GM21619 (cell line): ENCODE data around the gene SEMA6B.

ENCODE experiments used
- ATAC-seq: cut with Tn5 transposase; IDR thresholded peaks from one replicate; pipeline ENCODE4 v1.9.1; 2021; ENCODE audit not compliant: unreplicated experiment

SEMA6B gene

GRCh38 chr19:4512070-4512469 lies 47.4 kb downstream of the SEMA6B start:
- no peak for ATAC-seq

- no peak for ATAC-seq
Observed at GRCh38 chr19:4511300-4512054, 48.0 kb downstream of the SEMA6B start.

- no peak for ATAC-seq
Observed at GRCh38 chr19:4510435-4511255, 48.8 kb downstream of the SEMA6B start.

- ATAC-seq: no peak
Observed at GRCh38 chr19:4508698-4509097, 50.8 kb downstream of the SEMA6B start.

- ATAC-seq: no peak
Observed at GRCh38 chr19:4507804-4508203, 51.7 kb downstream of the SEMA6B start.

- ATAC-seq: no peak
Observed at GRCh38 chr19:4507150-4507452, 52.4 kb downstream of the SEMA6B start.

- no peak for ATAC-seq
Observed at GRCh38 chr19:4506449-4507149, 52.9 kb downstream of the SEMA6B start.

GRCh38 chr19:4505570-4506448 lies 53.7 kb downstream of the SEMA6B start:
- ATAC-seq: no peak

GRCh38 chr19:4504891-4505569 lies 54.5 kb downstream of the SEMA6B start:
- ATAC-seq: no peak

GRCh38 chr19:4504297-4504701 lies 55.2 kb downstream of the SEMA6B start:
- ATAC-seq: no peak

GRCh38 chr19:4503825-4504170 lies 55.7 kb downstream of the SEMA6B start:
- ATAC-seq: no peak

GRCh38 chr19:4503132-4503824 lies 56.2 kb downstream of the SEMA6B start:
- no peak for ATAC-seq

GRCh38 chr19:4502282-4503131 lies 57.0 kb downstream of the SEMA6B start:
- ATAC-seq: no peak

GRCh38 chr19:4501691-4502090 lies 57.8 kb downstream of the SEMA6B start:
- no peak for ATAC-seq

- ATAC-seq: no peak
Observed at GRCh38 chr19:4500841-4501591, 58.5 kb downstream of the SEMA6B start.

- no peak for ATAC-seq
Observed at GRCh38 chr19:4499855-4500254, 59.6 kb downstream of the SEMA6B start.

- no peak for ATAC-seq
Observed at GRCh38 chr19:4499318-4499717, 60.2 kb downstream of the SEMA6B start.

GRCh38 chr19:4498694-4499093 lies 60.8 kb downstream of the SEMA6B start:
- no peak for ATAC-seq
